Muscle layer of colon (tissue), 2 donors: ENCODE data around the gene BFSP2.

Experiments used
- H3K27ac ChIP-seq: one replicate; pipeline ENCODE4 v1.7.0; 2013; ENCODE audit warnings: low read depth, mild to moderate bottlenecking, low read length, moderate library complexity
- H3K27me3 ChIP-seq, 2 donors: one replicate each; pipeline ENCODE4 v1.7.0; 2013; ENCODE audit warnings: low read length in 2 of 2, mild to moderate bottlenecking in 2 of 2; ENCODE audit not compliant: insufficient read depth in 2 of 2, control insufficient read depth in 1 of 2
- H3K36me3 ChIP-seq: one replicate; pipeline ENCODE4 v1.7.0; 2013; ENCODE audit warnings: mild to moderate bottlenecking, low read length; ENCODE audit not compliant: insufficient read depth
- H3K4me1 ChIP-seq: one replicate; pipeline ENCODE4 v1.7.0; 2013; ENCODE audit warnings: mild to moderate bottlenecking, low read length; ENCODE audit not compliant: insufficient read depth
- H3K4me3 ChIP-seq, 2 donors: one replicate each; pipeline ENCODE4 v1.7.0; 2013; ENCODE audit warnings: low read length in 2 of 2, low read depth in 1 of 2, mild to moderate bottlenecking in 1 of 2, moderate library complexity in 1 of 2
- H3K9ac ChIP-seq: one replicate; pipeline ENCODE4 v1.7.0; 2013; ENCODE audit warnings: low read length
- H3K9me3 ChIP-seq: one replicate; pipeline ENCODE4 v1.7.0; 2013; ENCODE audit warnings: mild to moderate bottlenecking, low read length
- donor health status: abdominal sarcoma.
- donor health status: Adenocarcinoma of cecum.

BFSP2 gene, protein sequence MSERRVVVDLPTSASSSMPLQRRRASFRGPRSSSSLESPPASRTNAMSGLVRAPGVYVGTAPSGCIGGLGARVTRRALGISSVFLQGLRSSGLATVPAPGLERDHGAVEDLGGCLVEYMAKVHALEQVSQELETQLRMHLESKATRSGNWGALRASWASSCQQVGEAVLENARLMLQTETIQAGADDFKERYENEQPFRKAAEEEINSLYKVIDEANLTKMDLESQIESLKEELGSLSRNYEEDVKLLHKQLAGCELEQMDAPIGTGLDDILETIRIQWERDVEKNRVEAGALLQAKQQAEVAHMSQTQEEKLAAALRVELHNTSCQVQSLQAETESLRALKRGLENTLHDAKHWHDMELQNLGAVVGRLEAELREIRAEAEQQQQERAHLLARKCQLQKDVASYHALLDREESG

DNA sequence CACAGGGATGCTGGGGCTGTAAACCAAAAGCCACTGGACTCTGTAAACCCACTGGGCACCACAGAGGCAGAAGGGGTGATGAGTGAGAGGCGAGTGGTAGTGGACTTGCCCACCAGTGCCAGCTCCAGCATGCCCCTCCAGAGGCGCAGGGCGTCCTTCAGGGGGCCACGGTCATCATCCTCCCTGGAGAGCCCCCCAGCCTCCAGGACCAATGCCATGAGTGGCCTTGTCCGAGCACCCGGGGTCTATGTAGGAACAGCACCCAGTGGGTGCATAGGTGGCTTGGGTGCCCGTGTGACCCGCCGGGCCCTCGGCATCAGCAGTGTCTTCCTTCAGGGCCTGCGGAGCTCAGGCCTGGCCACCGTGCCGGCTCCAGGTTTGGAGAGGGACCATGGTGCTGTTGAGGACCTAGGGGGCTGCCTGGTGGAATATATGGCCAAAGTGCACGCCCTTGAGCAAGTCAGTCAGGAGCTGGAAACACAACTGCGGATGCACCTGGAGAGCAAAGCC is at the start of gene BFSP2:
Gene BFSP2, plus strand, starts transcription at position 51 of the 510 bp plus-strand sequence. Its CDS starts 28 bp downstream, at position 79.
- no peaks in the 10 kb centered on the region for H3K27me3 ChIP-seq
- H3K9me3 ChIP-seq: no peaks in the 10 kb centered on the region
- no peak within 1 kb of the TSS for H3K27ac ChIP-seq
- H3K4me1 ChIP-seq: no peaks in the 10 kb centered on the region
- H3K36me3 ChIP-seq: no peaks in the 10 kb centered on the region
- no peak within 1 kb of the TSS for H3K4me3 ChIP-seq
- no peak within 1 kb of the TSS for H3K9ac ChIP-seq

DNA sequence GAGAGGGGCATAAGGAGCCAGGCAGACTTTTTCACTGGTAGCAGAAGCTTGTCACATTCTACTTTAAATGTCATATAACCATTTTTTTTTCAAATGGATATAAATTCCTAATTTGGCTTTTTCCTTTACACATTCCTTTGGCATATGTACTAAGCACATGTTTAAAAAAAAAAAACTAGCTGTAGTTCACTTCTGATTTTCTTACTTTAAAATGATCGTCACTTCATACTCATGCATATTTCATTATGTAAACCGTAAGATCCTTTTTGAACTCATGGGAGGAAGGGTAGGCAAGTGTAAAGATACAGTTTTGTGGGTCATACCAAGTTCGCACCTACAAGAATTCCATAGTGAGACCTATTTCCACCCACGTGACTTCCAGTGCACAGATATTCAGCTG is 45.1 kb upstream of the BFSP2 start:
- no peaks in the 10 kb centered on the region for H3K27me3 ChIP-seq
- no peak overlapping the region for H3K9ac ChIP-seq
- no peaks in the 10 kb centered on the region for H3K9me3 ChIP-seq
- no peaks in the 10 kb centered on the region for H3K36me3 ChIP-seq
- H3K4me1 ChIP-seq: no peaks in the 10 kb centered on the region
- H3K4me3 ChIP-seq: no peak overlapping the region
- H3K27ac ChIP-seq: no peak overlapping the region

DNA sequence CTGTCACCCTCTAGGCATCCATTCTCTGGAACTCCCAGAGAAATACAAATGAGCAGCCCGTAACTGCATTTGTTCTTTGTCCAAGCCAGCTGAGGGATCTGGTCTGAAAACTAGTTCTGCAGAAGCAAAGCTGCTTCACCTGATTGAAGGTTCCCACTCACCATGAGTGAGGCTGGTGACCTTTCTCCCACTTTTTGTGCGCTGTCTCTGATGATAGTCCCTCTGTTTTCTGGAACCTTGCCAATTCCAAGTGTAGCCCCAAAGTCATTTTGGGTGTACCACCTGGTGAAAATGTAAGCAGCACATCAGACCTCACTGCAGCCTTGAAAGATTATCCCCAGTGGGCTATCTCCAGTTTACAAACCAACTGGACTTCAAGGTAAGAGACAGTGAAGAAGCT is 39.4 kb upstream of the BFSP2 start:
- H3K36me3 ChIP-seq: no peaks in the 10 kb centered on the region
- H3K9ac ChIP-seq: no peak overlapping the region
- no peaks in the 10 kb centered on the region for H3K9me3 ChIP-seq
- H3K4me1 ChIP-seq: no peaks in the 10 kb centered on the region
- no peak overlapping the region for H3K4me3 ChIP-seq
- H3K27me3 ChIP-seq: no peaks in the 10 kb centered on the region
- no peak overlapping the region for H3K27ac ChIP-seq

DNA sequence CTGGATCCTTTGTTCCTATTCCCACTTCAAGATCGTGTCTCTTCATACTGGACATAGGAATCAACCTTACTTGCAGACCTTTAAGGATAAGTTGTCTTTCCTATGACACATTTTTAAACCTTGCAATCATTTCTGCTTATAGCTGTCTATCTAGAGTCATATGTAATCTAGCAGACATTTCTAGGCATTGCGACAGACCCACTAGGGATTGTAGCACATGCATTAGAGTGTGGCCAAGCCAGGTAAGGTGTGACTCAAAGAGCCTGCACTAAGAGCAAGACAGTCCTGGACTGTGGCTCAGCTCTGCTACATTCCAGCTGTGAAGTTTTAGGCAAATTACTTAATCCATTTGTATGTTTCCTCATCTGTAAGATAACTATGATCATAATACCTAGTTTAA is 38.8 kb upstream of the BFSP2 start:
- Histone ChIP-seq H3K36me3 (no peaks in the 10 kb centered on the region), H3K4me3 (no peak overlapping the region), H3K27me3 (no peaks in the 10 kb centered on the region), H3K9me3 (no peaks in the 10 kb centered on the region), H3K4me1 (no peaks in the 10 kb centered on the region), H3K27ac (no peak overlapping the region), H3K9ac (no peak overlapping the region)

DNA sequence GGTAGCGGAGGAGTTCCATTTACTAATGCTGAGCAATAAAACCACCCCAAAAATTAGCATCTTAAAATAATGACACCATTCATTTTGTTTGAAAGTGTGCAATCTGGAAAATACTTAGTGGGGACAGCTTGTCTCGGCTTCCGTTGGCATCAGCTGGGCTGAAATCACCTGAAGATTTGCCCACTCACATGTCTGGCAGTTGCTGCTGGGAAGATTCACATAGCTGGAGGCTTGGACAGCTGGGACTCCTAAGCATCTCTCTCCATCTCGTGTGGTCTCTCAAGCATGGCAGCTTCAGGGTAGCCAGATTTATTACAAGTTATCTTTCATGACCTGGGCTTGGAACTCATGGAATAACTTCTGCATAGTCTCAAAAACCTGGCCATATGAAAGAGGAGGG is 38.4 kb upstream of the BFSP2 start:
- no peaks in the 10 kb centered on the region for H3K4me1 ChIP-seq
- H3K27ac ChIP-seq: no peak overlapping the region
- H3K27me3 ChIP-seq: no peaks in the 10 kb centered on the region
- H3K9me3 ChIP-seq: no peaks in the 10 kb centered on the region
- no peaks in the 10 kb centered on the region for H3K36me3 ChIP-seq
- H3K9ac ChIP-seq: no peak overlapping the region
- H3K4me3 ChIP-seq: no peak overlapping the region

DNA sequence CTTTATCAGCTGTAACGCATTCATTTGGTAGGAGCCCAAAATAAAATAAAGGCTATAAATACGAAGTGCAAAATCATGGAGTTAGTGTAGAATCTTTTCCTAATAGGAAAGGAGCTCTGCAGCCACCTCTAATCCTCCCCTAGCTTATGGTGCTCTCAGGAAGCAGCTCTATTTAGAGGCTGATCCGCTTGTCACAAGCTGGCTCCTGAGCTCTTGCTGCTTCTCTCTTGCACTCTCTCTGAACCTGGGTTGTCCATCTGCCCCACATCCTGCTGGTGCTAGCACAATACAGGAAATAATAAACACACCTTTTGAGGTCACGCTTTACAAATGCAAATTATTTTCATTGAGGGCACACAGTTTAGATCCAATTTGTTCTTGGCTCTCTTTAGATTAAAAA is 37.3 kb upstream of the BFSP2 start:
- H3K27me3 ChIP-seq: no peaks in the 10 kb centered on the region
- no peak overlapping the region for H3K4me3 ChIP-seq
- no peak overlapping the region for H3K27ac ChIP-seq
- H3K9me3 ChIP-seq: no peaks in the 10 kb centered on the region
- no peaks in the 10 kb centered on the region for H3K36me3 ChIP-seq
- H3K4me1 ChIP-seq: no peaks in the 10 kb centered on the region
- H3K9ac ChIP-seq: no peak overlapping the region

DNA sequence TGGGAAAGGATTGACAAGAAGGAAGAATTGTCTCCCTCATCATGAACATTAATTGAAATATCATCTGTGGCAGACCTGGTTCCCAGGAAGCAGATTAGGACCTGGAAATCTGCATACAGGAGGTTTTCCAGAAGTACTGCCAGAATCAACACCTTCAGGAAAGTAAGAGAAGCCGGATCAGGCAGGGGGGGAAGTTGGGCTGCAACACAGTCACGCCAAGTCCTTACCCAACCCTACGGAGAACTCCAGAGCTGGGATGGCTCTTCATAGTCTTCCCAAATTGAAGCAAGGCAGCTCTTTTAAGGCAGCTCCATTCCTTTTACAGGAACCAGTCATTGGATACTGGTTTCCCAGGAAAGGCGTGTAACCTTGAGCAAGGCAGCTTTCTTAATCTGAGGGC is 35.2 kb upstream of the BFSP2 start:
- H3K4me3 ChIP-seq: no peak overlapping the region
- no peaks in the 10 kb centered on the region for H3K9me3 ChIP-seq
- no peaks in the 10 kb centered on the region for H3K27me3 ChIP-seq
- no peaks in the 10 kb centered on the region for H3K4me1 ChIP-seq
- H3K9ac ChIP-seq: no peak overlapping the region
- no peaks in the 10 kb centered on the region for H3K36me3 ChIP-seq
- no peak overlapping the region for H3K27ac ChIP-seq

DNA sequence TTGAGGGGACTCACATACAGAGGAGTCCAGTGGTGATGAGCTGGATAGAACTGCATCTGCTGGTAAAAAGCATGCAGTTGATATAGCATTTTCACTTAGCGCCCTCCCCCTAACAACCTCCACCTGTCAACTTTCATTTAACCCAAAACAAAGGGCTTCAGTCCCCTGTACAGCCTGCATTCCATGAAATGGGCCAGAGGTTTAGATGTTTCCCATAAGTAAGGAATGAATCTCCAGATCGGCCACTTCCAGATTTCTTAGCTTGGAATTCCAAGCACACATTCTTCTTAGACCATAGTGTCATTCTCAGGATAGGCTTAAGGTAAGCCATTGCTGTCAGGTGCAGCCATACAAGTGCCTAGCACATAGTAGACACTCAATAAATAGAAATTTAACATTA is 32.9 kb upstream of the BFSP2 start:
- Histone ChIP-seq H3K27ac (no peak overlapping the region), H3K9me3 (no peaks in the 10 kb centered on the region), H3K27me3 (no peaks in the 10 kb centered on the region), H3K36me3 (no peaks in the 10 kb centered on the region), H3K4me3 (no peak overlapping the region), H3K9ac (no peak overlapping the region), H3K4me1 (no peaks in the 10 kb centered on the region)

DNA sequence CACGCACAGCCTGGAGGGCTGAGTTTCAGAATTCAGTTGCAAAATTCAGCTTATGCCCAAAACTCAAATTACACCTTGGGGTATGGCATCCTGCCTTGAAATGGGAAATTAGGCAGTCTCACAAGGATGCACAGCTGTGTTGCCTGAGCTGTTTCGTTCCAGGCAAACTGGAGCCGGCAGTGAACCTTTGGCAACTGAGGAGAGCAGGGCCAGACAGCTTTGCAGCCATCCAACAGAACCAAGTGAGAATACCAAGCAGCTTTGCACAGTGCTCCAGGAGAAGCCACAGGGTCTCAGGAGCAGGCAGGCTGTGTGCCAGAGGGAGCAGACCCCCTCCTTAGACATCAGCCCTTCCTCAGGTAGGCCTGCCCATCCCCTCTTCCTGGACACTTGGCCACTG is 32.5 kb upstream of the BFSP2 start:
- no peaks in the 10 kb centered on the region for H3K9me3 ChIP-seq
- H3K27ac ChIP-seq: no peak overlapping the region
- no peak overlapping the region for H3K9ac ChIP-seq
- no peak overlapping the region for H3K4me3 ChIP-seq
- H3K4me1 ChIP-seq: no peaks in the 10 kb centered on the region
- H3K27me3 ChIP-seq: no peaks in the 10 kb centered on the region
- H3K36me3 ChIP-seq: no peaks in the 10 kb centered on the region

DNA sequence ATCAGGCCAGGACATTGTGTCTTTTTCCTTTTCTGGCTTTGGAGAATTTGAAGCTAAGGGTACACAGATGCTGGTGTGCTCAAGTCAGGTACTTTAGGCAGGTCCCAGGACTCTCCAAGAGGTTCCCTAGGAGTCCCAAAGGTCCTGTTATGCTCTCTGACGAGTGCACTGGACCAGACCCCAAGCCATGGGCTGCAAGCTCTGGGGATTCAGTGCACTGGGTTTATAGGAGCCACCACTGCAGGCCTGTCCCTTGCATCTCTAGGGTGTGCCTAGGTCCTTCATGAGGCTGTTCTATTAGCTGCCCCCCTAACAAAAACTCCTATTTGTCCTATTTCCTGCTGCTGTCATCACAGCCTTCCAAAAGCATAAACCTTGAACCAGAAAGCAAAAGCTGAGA is 31.9 kb upstream of the BFSP2 start:
- no peak overlapping the region for H3K4me3 ChIP-seq
- no peak overlapping the region for H3K27ac ChIP-seq
- no peaks in the 10 kb centered on the region for H3K36me3 ChIP-seq
- no peaks in the 10 kb centered on the region for H3K4me1 ChIP-seq
- H3K27me3 ChIP-seq: no peaks in the 10 kb centered on the region
- no peaks in the 10 kb centered on the region for H3K9me3 ChIP-seq
- H3K9ac ChIP-seq: no peak overlapping the region

DNA sequence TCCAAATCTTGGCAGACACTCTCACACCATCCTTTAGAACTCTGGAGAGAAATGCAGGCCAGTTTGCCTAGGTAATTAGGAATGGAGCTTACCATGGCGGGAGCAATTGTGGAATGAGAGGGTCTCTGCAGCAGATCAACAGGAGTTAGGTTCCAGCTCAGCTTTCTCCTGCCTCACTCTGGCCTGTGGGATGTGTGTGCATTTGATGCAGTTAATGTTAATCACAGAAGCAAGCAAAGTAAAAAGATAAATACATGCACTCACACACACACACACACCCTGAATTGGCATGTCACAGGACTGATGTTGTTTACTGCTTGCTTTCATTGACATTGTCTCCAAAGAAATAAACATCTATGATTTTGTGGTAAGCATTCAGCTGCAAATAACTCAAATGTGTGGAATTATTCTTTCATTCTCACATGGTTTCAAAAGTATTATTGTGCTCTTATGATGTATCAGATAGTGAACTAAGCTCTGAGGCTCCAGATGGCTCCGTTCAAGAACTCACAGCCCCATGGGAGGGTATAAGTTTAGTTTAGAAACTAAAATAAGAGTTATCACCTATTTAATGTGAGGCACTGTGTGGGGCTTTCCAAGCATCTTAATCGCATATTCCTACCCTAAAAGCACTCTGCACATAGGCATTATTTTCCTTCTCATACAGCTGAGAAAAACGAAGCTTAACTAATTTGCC is 31.3 kb upstream of the BFSP2 start:
- H3K9ac ChIP-seq: no peak overlapping the region
- no peaks in the 10 kb centered on the region for H3K9me3 ChIP-seq
- H3K4me1 ChIP-seq: no peaks in the 10 kb centered on the region
- H3K4me3 ChIP-seq: no peak overlapping the region
- no peaks in the 10 kb centered on the region for H3K27me3 ChIP-seq
- H3K27ac ChIP-seq: no peak overlapping the region
- no peaks in the 10 kb centered on the region for H3K36me3 ChIP-seq
